GM19455 (cell line): ENCODE results near the gene CNTN4.
"Not testable (repeated sequence)": the region's sequence is repeated elsewhere in the genome, so short reads cannot be mapped to it uniquely, and the experiment has no call there.

Experiments used
- ATAC-seq: cut with Tn5 transposase; IDR thresholded peaks from one replicate; pipeline ENCODE4 v1.9.1; 2021; ENCODE audit not compliant: unreplicated experiment

Gene CNTN4

DNA sequence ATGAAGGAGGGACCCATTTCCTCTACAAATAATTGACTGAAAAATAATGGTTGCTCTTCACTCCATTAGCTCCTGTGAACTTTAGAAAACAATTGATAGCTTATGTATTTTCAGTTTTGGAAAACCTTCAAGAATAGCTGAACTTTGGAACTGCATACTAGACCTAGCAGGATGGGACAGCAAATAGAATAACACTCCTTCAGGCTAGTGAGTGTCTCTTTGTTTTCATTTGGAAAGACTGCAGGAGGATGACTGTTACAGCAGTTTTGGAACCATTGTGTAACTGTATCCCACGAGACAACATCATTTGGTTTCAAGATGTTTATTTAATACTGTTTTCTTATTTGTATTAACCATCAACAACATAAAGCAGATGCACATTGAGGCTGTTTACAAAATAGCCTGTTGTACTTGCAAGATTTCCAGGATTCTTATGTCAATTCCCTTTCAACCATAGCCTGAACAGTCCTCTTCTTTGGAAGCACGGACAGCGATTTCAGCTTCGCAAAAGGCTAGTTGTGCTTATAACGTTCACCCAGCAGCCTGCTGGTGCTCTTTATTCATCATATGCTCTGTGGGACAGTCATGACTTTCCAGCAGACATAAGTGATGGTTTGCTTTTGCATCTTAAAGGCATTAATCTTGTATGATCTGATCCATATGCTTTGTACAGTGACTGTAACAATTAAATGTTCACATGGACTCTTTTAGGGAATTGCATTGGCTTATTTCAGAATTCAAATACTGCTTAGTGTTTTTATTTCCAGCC is 676.0 kb downstream of the CNTN4 start:
- no peak for ATAC-seq

DNA sequence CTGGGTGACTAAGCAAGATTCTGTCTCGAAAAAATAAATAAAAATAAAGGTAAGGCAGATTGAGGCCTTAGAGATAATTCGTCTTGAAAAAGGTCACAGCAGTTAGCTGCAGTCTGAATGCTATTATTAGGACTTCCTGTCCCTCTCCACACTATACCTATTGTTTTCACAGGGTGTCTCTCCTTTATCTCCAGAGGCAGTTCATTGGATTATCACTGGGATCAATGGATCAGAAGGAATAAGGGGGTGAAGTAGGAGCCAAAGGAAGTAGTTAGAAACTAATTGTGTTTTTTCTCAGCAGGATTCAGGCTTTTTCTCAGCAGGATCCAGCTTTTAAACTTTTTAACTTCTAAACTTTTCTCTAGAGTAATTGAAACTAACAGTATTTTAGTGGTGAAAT is 684.6 kb downstream of the CNTN4 start:
- ATAC-seq, result no peak

DNA sequence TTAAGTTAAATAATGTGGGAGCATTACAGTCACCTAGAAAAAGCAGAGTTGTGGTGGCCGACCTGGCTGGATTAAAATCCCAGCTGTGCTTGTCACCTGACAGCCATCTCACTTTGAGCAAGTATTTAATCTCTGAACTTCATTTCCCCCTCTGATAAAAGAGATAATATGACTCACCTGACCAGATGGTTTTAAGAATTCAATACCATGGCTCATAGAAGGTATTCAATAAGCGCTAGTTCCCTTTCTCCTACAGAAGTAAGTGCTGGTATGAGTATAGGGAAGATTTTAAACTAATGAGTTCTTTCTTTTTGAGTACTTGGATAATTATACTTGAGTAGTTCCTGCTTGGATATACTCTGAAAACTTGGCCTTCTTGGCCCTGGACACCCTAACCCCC is 686.0 kb downstream of the CNTN4 start:
- ATAC-seq, result no peak

DNA sequence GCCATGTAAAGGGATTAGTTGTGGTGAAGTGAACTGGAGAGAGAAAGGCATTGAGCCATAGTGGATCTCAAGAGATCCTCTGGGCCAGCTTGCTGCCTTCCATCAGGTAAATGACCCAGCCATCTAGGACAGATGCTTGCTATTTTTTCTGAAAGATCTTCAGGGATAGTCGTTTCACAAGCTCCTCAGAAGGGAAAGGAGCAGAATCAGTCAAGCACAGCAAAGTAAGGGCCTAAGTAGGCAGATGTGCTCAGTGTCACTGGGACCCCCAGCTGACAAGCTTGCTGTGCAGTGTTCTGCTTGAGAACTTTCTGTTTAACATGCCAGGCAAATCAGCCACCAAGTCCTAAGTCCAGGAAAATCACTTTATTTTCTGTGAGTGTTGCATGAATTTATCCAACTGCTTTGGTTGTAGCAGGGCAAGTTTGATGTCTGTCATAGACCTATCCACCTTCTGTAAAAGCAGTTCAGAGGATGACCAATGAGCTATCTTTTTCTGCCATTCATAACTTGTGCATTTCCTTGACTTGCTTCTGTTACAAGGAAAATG is 691.7 kb downstream of the CNTN4 start:
- no peak for ATAC-seq

DNA sequence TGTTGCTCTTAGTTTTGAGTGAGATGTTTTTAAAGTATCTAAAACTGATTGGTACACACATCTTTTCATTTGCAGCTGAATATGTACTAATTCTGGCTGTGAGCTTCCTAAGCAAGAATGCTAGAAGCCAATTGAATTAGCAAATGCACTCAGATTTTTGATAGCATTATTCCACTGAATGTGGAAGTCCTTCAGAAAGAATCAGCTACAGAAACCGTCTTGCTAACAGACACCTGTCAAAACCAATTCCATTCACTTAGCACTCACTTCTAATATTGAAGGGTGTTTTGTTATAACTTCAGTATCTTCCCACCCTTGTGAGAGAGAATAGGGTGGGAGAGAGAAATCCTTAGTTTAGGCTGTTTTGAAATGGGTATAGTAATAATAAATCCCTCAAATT is 693.8 kb downstream of the CNTN4 start:
- ATAC-seq, result no peak

DNA sequence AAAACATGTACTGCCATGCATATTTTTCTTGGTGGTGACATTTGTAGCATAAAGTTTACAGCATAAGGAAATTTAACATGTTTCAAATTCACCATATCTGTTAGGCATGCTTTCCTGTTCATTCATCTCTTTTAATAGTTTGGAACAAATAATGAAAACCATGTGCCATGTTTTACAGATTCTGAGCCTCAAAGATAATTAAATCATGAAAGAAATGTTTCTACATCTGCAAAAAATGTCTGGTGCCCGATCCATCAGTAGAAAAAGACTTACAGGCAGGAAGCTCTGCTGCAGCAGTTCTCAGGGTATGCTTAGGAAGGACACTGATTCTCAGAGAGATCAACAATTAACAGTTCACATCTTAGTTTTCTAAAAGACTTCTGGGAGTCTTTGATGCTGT is 695.3 kb downstream of the CNTN4 start:
- ATAC-seq, result no peak

DNA sequence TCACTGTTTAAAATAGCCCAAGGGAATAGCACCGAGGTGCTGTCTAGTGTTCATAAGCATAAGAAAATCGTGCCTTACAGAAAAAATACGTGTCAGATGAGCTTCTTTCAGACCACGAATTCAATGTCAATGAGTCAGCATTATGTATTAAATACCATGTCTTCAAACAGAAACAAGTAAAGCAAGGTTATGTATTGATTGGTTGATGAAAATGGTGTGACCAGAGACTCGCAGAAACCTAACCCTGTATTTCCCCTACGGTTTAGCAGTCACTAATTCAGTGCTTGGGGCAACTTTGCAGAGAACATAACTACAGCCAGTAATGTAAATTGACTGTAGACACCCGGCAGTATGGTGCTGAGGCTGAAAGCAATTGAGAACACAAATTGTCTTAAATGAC is 703.8 kb downstream of the CNTN4 start:
- no peak for ATAC-seq

DNA sequence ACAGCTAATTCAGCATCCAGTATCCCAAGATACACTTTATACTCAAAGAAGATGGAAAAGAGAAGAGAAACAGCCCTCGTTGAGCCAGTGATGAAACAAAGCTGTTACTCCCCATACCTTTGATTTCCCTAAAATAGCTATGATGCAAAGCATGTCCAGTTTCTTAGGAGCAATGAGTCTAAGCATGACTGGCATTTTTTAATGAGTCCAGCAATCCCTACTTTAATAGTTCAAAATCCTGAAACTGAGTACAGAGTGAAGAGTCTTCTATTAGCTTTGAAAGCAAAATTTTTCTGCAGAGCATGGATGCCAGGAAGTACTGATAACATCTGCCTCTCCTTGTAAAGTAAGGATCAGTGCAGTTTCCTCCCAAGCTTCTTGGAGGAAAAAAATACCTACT is 708.8 kb downstream of the CNTN4 start:
- ATAC-seq, result no peak

DNA sequence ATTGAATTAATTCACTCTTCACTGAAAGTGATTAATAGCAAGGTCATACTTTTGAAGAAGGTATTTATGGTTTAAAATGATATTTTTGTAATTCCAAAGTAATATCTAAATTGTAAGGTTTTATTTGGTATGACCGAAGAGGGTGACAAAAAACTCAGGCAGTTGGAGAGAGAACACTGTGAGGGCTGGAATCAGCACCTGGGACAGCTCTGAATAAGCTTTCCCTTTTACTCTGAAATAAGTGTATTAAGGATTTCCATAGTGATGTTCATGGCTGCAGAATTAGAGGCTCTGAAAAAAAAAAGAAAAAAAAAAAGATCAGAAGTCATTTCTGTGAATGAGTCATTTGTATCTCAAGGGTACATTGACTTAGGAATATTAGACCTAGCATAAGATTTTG is 712.1 kb downstream of the CNTN4 start:
- ATAC-seq, result no peak

DNA sequence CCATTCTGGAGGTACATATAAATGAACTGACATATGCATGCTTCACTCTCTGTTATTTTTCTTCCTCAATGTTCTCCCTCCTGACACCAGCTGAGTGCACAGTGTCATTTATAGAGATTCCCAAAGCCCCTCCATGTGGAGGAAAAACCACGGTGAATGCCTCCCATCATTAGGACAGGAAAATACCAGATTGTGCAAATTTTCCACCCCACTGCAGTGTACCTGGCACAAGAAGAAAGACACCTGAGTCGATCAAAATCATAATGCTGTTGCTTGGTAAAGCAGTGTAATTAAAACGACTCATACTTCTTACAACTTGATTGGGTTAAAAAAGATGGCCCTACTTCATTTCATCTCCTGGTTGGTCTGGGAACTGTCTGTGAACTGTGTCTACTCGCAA is 720.9 kb downstream of the CNTN4 start:
- no peak for ATAC-seq

DNA sequence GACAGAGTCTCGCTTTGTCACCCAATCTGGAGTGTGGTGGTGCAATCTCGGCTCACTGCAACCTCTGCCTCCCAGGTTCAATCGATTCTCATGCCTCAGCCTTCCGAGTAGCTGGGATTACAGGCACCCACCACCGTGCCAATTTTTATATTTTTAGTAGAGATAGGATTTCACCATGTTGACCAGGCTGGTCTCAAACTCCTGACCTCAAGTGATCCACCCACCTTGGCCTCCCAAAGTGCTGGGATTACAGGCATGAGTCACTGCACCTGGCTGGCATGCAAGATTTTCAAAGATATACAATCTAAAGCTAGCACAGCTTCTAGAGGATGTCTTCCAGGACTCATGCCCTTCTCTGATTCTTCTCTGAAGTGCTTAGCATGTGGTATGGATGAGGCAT is 722.3 kb downstream of the CNTN4 start:
- not testable (repeated sequence) for ATAC-seq

DNA sequence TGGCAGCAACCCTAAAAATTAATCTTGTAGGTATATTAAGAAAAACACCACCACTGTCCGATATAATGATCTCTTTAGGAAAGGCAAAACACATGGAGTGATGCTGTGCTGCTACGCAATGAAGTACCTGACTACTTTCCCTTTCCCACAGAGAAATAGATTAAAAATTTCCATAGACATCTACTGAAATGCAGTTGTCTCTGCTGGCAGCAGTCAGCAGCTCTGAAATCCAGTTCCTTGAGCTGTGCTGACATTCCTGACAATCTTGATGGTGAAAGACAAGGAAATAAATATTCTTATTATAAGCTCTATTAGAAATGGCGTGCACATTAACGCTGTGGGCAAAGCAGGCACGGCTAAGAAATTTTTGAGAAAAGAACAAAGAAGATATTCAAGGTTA is 723.9 kb downstream of the CNTN4 start:
- ATAC-seq, result no peak

DNA sequence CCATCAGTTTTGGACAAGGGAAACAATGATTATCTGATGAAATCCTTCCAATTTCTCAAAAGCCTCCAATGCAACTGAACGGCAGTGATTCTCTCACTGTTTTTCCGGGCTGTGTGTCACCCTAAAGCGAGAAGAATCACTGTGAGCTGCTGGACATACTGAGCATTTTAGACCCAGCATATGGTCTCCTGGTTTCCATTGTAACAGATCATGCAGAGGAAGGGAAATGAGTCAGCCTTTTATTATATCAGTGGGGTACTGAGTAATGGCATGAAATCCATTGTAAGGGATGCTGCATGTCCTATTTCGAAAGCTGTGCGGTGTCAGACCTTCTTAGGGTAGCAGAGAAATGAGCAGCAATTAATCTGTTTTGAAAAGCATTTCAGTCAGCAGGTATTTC is 724.4 kb downstream of the CNTN4 start:
- no peak for ATAC-seq

DNA sequence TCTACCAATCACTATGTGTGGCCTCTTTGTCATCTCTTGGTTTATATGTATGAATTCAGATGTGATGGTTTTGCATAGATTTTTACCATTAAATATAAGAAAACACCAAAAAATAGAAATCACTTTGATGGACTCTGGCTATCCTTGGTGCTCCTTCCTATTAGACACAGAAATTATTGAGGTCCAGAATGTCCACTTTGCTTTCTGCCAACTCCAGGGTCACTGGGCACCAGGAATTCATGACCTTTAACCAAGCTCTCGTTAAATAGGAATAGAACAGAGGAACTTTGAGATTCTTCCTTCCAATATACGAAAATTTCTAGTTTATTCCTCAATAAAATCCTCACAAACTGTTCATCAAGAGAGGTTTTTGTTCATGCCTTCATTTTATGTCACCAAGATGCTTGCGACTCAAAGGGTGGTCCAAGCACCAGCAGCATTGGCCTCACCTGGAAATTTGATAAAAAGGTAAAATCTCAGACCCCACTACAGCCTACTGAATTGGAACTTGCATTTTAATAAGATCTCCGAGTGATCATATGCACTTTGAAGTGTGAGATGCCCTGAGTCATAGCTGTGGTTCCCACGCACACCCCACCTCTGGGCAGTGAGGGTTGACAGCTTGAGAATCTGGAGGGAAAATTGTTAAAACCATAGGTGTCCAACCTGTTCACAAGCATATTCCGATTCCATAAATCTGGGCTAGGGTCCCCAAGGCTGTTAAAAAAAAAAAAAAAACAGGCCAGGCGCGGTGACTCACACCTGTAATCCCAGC is 725.0 kb downstream of the CNTN4 start:
- no peak for ATAC-seq

DNA sequence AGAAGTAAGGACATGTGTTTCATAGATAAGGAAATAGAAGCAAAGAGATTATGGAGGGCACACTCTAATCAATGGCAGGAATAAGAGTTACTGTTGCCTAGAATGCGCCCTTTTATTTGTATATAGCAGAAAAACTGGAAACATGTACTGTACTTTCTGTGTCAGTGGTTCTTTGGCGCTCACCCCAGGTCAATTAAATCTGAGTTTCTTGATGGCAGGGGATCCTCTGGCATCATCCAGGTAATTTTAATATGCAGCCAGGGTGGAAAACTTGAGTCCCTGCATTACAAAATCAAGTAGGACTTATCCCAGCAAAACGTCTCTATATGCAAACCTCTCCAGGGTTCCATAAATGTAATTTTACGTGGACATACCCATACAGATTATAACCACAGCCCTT is 727.4 kb downstream of the CNTN4 start:
- no peak for ATAC-seq

DNA sequence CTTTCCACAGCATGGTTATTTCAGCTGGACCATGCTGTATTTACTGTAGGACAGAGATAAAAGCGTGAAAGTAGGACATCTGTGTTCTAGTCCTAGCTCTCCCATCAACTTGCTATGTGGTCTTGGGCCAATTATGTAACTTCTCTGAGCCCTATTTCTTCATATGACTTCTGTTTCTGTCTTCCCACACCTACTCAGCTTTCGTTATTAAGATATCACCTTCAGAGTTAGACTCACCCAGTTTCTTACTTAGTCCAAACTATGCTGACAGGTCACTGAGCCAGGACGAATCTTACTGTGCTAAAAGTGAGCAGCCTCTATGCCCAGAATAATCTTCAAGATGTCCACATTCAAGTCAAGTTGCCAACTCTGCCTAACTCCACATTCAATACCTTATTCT is 727.8 kb downstream of the CNTN4 start:
- no peak for ATAC-seq

DNA sequence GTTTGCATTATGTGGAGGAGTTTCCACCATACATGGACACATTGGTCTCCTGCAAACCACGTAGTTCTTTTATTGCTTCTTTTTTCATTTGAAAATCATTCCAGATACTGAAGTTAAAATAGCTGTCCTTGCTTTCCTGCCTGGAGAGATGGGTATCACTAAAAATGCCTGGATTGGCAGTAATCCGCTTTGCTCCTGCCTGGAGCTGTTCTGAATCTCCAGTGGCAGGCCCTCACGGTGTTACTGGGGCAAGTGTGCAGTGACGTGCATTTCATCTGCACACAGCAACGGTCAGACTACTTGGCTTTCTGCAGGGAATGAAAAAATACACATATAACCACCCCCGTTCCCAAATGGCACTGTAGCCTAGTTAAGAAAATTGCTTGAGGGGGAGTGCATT is 738.6 kb downstream of the CNTN4 start:
- ATAC-seq, result no peak

DNA sequence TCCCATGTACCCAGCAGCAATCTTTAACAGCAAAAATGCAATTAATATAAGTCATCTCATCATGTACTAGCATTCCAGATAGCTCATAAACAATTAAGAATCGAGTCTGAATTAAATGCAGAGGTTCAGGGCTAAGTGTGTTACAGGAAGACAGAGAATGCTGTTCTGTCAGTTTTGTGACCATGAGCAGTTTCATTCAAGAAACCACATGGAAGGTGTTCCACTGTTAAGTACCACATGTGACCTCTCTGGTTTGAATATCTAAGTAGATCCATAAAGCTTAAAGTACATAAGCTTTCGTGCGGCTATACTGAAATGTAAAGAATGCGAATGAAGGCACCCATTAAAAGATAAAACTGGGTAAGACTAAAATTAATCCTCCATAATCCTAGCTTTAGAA is 739.2 kb downstream of the CNTN4 start:
- no peak for ATAC-seq

DNA sequence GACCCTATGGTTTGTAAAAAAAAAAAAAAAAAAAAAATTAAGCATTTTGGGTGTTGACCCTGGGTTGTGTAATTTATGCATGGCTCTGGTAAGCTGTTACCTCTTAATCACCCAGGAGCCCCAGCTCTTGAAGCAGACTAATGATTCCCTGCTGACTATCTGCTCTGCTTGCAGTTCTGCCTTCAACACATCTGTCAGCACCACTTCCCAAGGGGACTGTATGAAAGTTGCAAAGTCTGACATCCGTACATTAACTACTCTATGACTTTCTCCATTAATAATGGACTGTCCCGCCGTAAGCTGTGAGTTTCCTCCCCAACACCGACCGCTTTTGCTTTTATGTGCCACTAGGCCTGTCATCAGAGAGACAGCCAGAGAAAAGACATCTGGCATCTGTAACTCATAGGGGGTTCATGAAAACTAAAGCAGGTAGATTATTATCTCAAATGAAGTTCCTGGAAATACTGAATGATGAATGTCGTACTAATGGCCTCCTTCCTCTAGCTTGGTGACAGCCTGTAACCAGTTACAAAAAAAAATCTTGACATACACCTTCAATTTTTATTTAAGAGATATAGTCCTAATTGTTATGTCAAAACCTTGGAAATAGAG is 740.0 kb downstream of the CNTN4 start:
- ATAC-seq, result no peak

DNA sequence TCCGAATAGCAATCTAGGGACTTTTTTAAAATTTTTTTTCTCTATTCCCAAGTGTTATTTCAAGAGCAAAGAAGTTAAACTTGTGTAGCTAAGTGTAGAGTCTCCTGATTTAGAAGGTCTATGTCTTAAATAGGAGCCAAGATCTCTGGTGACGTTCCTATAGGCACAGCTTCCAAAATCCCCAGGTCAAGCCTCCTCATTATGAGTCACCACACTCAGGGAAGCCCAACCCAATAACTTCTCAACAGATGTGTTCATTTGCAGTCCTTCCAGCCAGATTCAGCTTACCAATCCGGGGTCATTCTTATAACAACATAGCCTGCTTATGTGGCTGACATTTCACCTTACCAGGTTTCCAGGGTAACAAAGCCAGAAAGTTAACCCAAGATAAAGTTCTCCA is 741.2 kb downstream of the CNTN4 start:
- no peak for ATAC-seq

DNA sequence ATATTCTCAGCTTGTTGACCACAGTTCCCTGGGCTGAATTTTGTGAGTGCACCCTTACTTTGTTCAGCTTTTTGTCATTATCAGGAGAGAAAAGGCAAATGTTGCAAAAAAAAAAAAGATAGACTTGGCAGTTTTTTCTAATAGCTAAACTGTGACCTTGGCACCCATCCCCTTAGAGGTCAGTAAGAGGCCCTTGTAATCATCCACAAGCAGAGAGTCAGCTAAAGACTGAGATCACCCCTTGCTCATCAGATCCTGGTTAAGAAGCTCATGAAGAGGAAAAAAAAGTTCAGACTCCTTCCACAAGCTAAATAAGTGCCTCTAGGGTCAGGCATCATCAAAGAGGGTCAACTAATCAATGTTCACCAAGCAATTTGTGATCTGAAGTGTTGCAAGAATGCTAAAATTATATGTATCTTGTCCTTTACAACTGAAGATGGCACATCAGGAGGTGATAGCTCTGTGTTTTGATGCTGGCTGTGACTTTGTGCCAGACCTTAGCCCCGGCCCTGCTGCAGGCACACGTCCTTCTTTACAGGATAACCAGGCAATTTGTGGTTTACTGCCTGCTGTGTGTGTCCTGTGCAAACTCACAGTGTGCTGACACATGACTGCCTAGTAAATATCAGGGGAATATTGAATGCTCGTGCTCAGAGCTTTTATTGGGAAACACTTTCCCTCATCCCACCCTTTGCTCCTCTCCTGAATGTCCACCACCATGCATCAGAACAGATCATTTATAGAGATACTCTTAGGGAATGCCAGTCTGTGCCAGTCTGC is 748.6 kb downstream of the CNTN4 start:
- no peak for ATAC-seq
